GM21526 (cell line): ENCODE results near the gene MYMX.
A peak's percentile ranks its signal among the peaks of the same experiment; 100 is the strongest.

ENCODE experiments used
- ATAC-seq: cut with Tn5 transposase; IDR thresholded peaks from one replicate; pipeline ENCODE4 v1.9.1; 2021; ENCODE audit warnings: moderate library complexity; ENCODE audit not compliant: unreplicated experiment, low FRiP score

The MYMX gene

GRCh38 chr6:44262467-44263353 is 46.0 kb downstream of the MYMX start:
- no peak for ATAC-seq

DNA sequence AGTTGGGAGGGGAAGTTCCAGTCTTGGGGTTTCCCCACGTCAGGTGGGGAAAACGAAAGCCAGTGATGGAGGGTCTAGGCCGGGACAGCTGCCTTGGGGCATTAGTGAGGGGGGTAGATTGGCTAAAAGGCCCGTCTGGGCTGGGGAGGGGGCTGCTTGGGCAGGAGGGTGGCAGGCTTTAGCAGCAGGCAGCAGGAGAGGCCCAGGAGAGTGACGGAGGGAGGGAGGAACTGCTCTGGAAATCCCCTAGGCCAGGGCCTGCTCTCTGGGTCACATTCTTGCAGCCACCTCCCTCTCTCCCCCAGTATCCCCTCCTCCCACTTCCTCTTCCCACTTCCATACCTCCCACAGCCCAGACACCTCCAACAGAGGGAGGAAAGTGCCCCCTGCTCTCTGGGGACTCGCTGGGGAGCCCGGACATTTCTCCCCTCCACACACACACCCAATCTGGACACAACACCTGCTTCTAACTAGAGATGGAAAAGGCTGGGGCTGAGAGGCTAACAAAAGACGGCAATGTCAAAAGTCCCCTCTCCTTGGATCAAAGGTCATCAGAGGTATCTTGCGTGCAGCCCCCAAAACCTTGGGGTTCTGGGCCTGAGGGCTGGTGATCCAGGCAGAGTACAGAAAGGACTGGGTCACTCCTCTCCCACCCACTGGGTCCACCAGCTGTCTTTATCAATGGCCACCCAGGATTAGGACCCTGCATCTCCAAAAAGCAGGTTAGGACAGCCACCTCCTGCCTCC is 46.8 kb downstream of the MYMX start:
- ATAC-seq, result no peak

GRCh38 chr6:44264154-44265006 is 47.7 kb downstream of the MYMX start:
- ATAC-seq, result peak; percentile 28

DNA sequence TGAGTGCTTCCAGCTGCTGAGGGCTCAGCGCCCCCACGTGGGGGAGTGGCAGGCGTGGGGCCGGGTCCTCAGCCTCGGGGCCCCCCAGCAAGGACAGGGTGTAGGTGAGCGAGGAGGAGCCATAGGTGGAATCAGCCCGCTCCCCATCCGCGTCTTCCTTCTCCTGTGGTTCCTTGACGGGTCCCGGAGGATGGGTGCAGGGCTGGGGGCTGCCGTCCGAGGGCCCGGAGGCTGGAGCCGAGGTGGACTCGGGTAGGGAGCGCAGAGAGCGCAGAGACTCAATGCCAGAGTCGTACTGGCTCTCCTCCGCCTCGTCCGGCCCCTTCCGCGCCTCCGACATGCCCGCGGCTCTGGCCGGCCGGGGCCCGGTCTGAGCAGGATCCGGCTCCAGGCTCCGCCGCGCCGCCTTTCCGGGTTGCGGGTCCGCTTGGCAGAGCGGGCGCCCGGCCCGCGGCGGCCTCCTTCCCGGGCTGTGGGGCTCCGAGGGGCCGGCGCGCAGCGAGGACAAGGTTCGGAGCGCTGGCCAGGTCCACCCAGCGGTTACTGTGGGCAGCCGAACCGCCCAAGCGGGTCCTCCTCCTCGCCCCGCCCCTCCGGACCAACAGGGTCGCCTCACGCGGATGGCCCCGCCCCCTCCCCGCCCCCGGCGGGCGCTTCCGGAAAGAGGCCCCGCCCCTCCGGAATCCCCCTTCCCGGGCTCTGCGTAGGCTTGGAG is 48.4 kb downstream of the MYMX start, which contains the start of gene NFKBIE:
Gene NFKBIE (minus strand): TSS at position 545 of the 715 bp plus-strand sequence. CDS start 205 bp downstream, at position 340.
- ATAC-seq, result peak; percentile 29

- no peak for ATAC-seq
Observed at GRCh38 chr6:44265722-44266233, 49.1 kb downstream of the MYMX start.

- ATAC-seq, result no peak
Observed at GRCh38 chr6:44266347-44266746, 49.6 kb downstream of the MYMX start.

DNA sequence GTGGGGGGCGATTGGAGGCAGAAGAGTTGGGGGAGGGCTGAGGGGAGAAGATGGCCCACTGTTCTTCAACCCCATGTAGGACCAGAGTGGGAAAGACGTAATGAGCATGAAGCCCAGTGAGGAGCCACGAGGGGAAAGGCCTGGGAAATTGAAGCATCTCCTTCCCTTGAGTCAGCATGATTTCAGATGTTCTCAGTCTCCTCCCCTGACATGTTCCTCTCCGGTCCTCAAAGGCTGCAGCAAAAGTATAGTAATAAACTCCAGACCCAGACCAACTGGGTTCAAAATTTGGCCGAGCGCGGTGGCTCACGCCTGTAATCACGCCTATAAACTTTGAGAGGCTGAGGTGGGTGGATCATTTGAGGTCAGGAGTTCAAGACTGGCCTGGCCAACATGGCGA is 50.5 kb downstream of the MYMX start:
- ATAC-seq, result no peak
